ENCODE data around the gene OR12D1. TPM values are rescaled to one million over a fixed set of nuclear protein-coding genes. Genes with fewer than 3 reads are reported as not detected.

The OR12D1 gene
- total RNA-seq, 2 experiments from 2014 or later: not detected

- ChIA-PET POLR2A (no interaction called here), CTCF (no interaction called here)
- Histone ChIP-seq H3K36me3 (ENCODE audit: insufficient read depth, low read length) (no peaks in the 10 kb centered on the region), H3K9me3 (ENCODE audit: control insufficient read depth in 1 of 2, insufficient read depth in 1 of 2, low read length in 2 of 2) (peaks cover 0 to 4% of the 10 kb centered on the region in 2 experiments), H3K27ac (ENCODE audit: low read depth in 1 of 2, low read length in 2 of 2) (no peak overlapping the region), H3K27me3 (ENCODE audit: control insufficient read depth in 1 of 2, insufficient read depth in 2 of 2, low read length in 2 of 2) (peaks cover 8 to 32% of the 10 kb centered on the region in 2 experiments), H3K4me3 (ENCODE audit: low read length) (no peak overlapping the region), H3K4me1 (ENCODE audit: insufficient read depth, low read length) (no peaks in the 10 kb centered on the region)
- H3K27me3 Mint-ChIP-seq: peaks cover 83% of the 10 kb centered on the region
- no peak overlapping the region for H3K4me3 Mint-ChIP-seq
- TF ChIP-seq, protein P1, sequence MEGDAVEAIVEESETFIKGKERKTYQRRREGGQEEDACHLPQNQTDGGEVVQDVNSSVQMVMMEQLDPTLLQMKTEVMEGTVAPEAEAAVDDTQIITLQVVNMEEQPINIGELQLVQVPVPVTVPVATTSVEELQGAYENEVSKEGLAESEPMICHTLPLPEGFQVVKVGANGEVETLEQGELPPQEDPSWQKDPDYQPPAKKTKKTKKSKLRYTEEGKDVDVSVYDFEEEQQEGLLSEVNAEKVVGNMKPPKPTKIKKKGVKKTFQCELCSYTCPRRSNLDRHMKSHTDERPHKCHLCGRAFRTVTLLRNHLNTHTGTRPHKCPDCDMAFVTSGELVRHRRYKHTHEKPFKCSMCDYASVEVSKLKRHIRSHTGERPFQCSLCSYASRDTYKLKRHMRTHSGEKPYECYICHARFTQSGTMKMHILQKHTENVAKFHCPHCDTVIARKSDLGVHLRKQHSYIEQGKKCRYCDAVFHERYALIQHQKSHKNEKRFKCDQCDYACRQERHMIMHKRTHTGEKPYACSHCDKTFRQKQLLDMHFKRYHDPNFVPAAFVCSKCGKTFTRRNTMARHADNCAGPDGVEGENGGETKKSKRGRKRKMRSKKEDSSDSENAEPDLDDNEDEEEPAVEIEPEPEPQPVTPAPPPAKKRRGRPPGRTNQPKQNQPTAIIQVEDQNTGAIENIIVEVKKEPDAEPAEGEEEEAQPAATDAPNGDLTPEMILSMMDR (IDR thresholded peaks at IDR 0.05): no peak
- H3K4me1 Mint-ChIP-seq (ENCODE audit: low read depth): no peaks in the 10 kb centered on the region
- ATAC-seq (ENCODE audit: poor library complexity) (no peak), DNase-seq (no peak)
- intact Hi-C loops (cut with DNase I, micrococcal nuclease): no loop called here
- no peaks in the 10 kb centered on the region for H3K9me3 Mint-ChIP-seq
- no peaks in the 10 kb centered on the region for H3K36me3 Mint-ChIP-seq (ENCODE audit: low read depth)
- H3K27ac Mint-ChIP-seq: no peak overlapping the region
These were observed 9.4 kb downstream of the OR12D1 start for GRCh38 chr6:29424168-29424567.

DNA sequence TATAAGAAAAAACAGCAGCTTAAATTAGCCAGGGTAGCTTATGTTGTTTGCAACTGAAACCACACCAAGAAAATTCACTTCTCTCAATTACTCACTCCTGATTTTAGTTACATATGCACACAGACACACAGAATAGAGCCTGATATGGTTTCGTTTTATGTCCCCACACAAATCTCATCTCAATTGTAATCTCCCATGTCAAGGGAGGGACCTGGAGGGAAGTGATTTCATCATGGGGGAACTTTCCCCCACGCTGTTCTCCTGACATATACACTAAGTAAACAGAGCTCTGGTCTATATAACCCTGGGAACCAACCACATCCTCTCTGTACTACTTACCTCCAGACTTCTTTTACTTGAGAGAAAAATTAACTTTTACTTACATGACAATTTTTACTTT lies 9.8 kb downstream of the OR12D1 start:
- Histone ChIP-seq H3K9me3 (ENCODE audit: control insufficient read depth in 1 of 2, insufficient read depth in 1 of 2, low read length in 2 of 2) (peaks cover 0 to 4% of the 10 kb centered on the region in 2 experiments), H3K36me3 (ENCODE audit: insufficient read depth, low read length) (no peaks in the 10 kb centered on the region), H3K4me1 (ENCODE audit: insufficient read depth, low read length) (no peaks in the 10 kb centered on the region), H3K4me3 (ENCODE audit: low read length) (no peak overlapping the region), H3K27ac (ENCODE audit: low read depth in 1 of 2, low read length in 2 of 2) (no peak overlapping the region), H3K27me3 (ENCODE audit: control insufficient read depth in 1 of 2, insufficient read depth in 2 of 2, low read length in 2 of 2) (peaks cover 4 to 32% of the 10 kb centered on the region in 2 experiments)
- H3K4me1 Mint-ChIP-seq (ENCODE audit: low read depth): no peaks in the 10 kb centered on the region
- H3K4me3 Mint-ChIP-seq: no peak overlapping the region
- H3K27me3 Mint-ChIP-seq: peaks cover 83% of the 10 kb centered on the region
- TF ChIP-seq, protein P1 (IDR thresholded peaks at IDR 0.05): no peak
- ChIA-PET CTCF (no interaction called here), POLR2A (no interaction called here)
- intact Hi-C loops (cut with DNase I, micrococcal nuclease): no loop called here
- H3K9me3 Mint-ChIP-seq: no peaks in the 10 kb centered on the region
- no peaks in the 10 kb centered on the region for H3K36me3 Mint-ChIP-seq (ENCODE audit: low read depth)
- ATAC-seq (ENCODE audit: poor library complexity) (no peak), DNase-seq (no peak)
- no peak overlapping the region for H3K27ac Mint-ChIP-seq

DNA sequence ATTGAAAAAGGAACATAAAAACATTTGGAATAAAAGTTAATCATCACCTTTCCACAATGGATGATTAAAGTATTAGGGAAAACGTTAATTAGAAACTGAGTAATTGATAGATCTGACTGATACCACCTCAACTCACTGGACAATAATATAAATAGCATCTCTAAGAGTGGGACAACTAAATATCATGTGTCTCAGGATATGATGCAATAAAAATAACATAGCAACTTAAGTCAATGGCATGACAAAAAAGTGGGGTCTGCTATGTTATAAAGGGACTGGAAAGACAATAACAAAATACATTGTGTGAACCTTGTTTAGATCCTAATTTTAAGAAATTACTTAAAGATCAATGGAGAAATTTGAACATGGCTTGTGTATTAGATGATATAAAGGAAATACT lies 10.3 kb downstream of the OR12D1 start:
- H3K4me3 Mint-ChIP-seq: no peak overlapping the region
- Histone ChIP-seq H3K4me3 (ENCODE audit: low read length) (no peak overlapping the region), H3K27ac (ENCODE audit: low read depth in 1 of 2, low read length in 2 of 2) (no peak overlapping the region), H3K36me3 (ENCODE audit: insufficient read depth, low read length) (no peaks in the 10 kb centered on the region), H3K27me3 (ENCODE audit: control insufficient read depth in 1 of 2, insufficient read depth in 2 of 2, low read length in 2 of 2) (peaks cover 3 to 32% of the 10 kb centered on the region in 2 experiments), H3K9me3 (ENCODE audit: control insufficient read depth in 1 of 2, insufficient read depth in 1 of 2, low read length in 2 of 2) (peaks cover 0 to 4% of the 10 kb centered on the region in 2 experiments), H3K4me1 (ENCODE audit: insufficient read depth, low read length) (no peaks in the 10 kb centered on the region)
- intact Hi-C loops (cut with DNase I, micrococcal nuclease): no loop called here
- TF ChIP-seq, protein P1 (IDR thresholded peaks at IDR 0.05): no peak
- no peaks in the 10 kb centered on the region for H3K36me3 Mint-ChIP-seq (ENCODE audit: low read depth)
- DNase-seq (no peak), ATAC-seq (ENCODE audit: poor library complexity) (no peak)
- H3K9me3 Mint-ChIP-seq: no peaks in the 10 kb centered on the region
- H3K27ac Mint-ChIP-seq: no peak overlapping the region
- no peaks in the 10 kb centered on the region for H3K4me1 Mint-ChIP-seq (ENCODE audit: low read depth)
- ChIA-PET CTCF (no interaction called here), POLR2A (no interaction called here)
- H3K27me3 Mint-ChIP-seq: peaks cover 80% of the 10 kb centered on the region

Measured in CD4-positive, alpha-beta T cell (primary cell).